ENCODE results near the gene PDE4B.

- TF ChIP-seq CREM (IDR thresholded peaks at IDR 0.05) (no peak), CREM (CRISPR knock-in tag; IDR thresholded peaks at IDR 0.05) (no peak), MAFK (conservative IDR thresholded peaks at IDR 0.05 in 1 of 2, IDR thresholded peaks at IDR 0.05 in 1 of 2; ENCODE audit: low read length in 2 of 2) (no peak), RBM22 (optimal IDR thresholded peaks at IDR 0.05; ENCODE audit: low read length) (no peak), CEBPG (CRISPR knock-in tag; IDR thresholded peaks at IDR 0.05) (no peak), ESRRA (CRISPR knock-in tag; IDR thresholded peaks at IDR 0.05; ENCODE audit: low read depth) (no peak), ZBTB7A (CRISPR knock-in tag; IDR thresholded peaks at IDR 0.05) (no peak), PAF1 (CRISPR knock-in tag; IDR thresholded peaks at IDR 0.05) (no peak)
- TF ChIP-seq, protein P1, sequence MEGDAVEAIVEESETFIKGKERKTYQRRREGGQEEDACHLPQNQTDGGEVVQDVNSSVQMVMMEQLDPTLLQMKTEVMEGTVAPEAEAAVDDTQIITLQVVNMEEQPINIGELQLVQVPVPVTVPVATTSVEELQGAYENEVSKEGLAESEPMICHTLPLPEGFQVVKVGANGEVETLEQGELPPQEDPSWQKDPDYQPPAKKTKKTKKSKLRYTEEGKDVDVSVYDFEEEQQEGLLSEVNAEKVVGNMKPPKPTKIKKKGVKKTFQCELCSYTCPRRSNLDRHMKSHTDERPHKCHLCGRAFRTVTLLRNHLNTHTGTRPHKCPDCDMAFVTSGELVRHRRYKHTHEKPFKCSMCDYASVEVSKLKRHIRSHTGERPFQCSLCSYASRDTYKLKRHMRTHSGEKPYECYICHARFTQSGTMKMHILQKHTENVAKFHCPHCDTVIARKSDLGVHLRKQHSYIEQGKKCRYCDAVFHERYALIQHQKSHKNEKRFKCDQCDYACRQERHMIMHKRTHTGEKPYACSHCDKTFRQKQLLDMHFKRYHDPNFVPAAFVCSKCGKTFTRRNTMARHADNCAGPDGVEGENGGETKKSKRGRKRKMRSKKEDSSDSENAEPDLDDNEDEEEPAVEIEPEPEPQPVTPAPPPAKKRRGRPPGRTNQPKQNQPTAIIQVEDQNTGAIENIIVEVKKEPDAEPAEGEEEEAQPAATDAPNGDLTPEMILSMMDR (CRISPR knock-in tag; IDR thresholded peaks at IDR 0.05), result no peak
Measured at GRCh38 chr1:66375125-66375524, 582.4 kb downstream of the PDE4B start.

All from HepG2 (cell line).